AG04450 (cell line): ENCODE results near the gene ZIC2. TPM values are rescaled to one million over a fixed set of nuclear protein-coding genes. Genes with fewer than 3 reads are reported as not detected.

Experiments
- CTCF ChIA-PET: fragments of 300-600, 350-600 bp; formaldehyde crosslinking; extraction: SDS; loops from one replicate; lab custom pipeline; 2022; ENCODE audit warnings: antibody characterized with exemption, inconsistent platforms; lab: Charles Lee
- POLR2A ChIA-PET: fragments of 350-600 bp; formaldehyde crosslinking; extraction: SDS; loops from one replicate; lab custom pipeline; 2021; ENCODE audit warnings: antibody characterized with exemption, inconsistent platforms; lab: Yijun Ruan, JAX
- DNase-seq: peaks from one replicate; pipeline ENCODE4 v3.0.0-alpha.2; 2011; ENCODE audit warnings: low read depth, low spot score
- H3K27ac ChIP-seq: one replicate; pipeline ENCODE4 v1.5.1; 2012; ENCODE audit warnings: low read depth, low read length, control low read depth
- H3K27me3 ChIP-seq: one replicate; pipeline ENCODE4 v1.6.0; 2012; ENCODE audit warnings: low read length; ENCODE audit not compliant: control insufficient read depth, insufficient read depth
- H3K4me3 ChIP-seq: 2 replicates; pipeline ENCODE4 v1.5.1; 2011; ENCODE audit warnings: mild to moderate bottlenecking, low read depth, low read length, control low read depth
- H3K9me3 ChIP-seq: 2 replicates; pipeline ENCODE4 v1.5.1; 2012; ENCODE audit warnings: low read length; ENCODE audit not compliant: control insufficient read depth, insufficient read depth
- CTCF ChIP-seq: IDR thresholded peaks from 2 replicates; pipeline ENCODE4 v1.5.1; 2011; ENCODE audit warnings: low read depth, low read length, control low read depth, inconsistent platforms
- polyA minus RNA-seq: library from RNA; depleted of rRNA, polyadenylated mRNA; stranded (reverse); fragments of >200 nt; gene quantifications from 2 replicates; pipeline ENCODE4 v1.2.3, GENCODE V29; 2011; rRNA and poly(A)+ RNA removed
- polyA plus RNA-seq: library from polyadenylated mRNA; depleted of rRNA; stranded (reverse); fragments of >200 nt; gene quantifications from 2 replicates; pipeline ENCODE4 v1.2.3, GENCODE V29; 2011; rRNA removed

Gene ZIC2
- not detected in 2 replicates for polyA plus RNA-seq
- not detected in 2 replicates for polyA minus RNA-seq

DNA sequence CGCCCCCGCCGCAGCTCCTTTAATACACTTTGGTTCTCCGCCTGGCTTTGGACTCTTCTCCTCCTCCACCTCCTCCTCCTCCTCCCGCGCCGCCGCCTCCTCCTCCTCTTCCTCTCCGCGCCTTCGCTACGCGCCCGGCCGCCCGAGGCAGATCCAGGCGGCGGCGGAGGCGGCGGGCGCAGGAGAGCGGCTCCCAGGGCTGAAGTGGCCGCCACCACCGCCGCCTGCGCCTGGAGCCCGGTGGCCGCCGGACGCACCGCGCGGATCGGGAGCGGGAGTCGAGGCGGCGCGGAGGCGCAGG, at the start of gene ZIC2:
TSS of gene ZIC2 (plus strand) at position 50 of the 301 bp plus-strand sequence. CDS start 281 bp downstream, outside the sequence.
- TF ChIP-seq CTCF: no peak
- Histone ChIP-seq H3K4me3 (peak within 1 kb of the TSS; percentile 44), H3K27ac (no peak within 1 kb of the TSS), H3K9me3 (peaks cover 17% of the 10 kb centered on the region), H3K27me3 (peaks cover 79% of the 10 kb centered on the region)
- CTCF ChIA-PET: no interaction called here
- POLR2A ChIA-PET: no interaction called here
- no peak for DNase-seq

DNA sequence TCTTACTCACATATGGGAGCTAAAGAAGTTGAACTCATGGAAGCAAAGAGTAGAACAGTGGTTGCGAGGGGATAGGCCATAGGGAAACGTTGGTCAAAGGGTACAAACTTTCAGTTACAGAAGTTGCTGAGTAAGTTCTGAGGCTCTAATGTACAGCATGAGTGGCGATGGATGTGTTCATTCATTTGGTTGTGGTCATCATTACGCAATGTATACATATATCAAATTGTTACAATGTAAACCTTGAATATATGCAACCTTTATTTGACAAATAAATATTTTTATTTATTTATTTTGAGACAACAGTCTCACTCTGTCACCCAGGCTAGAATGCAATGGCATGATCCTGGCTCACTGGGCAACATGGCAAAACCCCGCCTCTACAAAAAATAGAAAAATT, 48.7 kb upstream of the ZIC2 start:
- TF ChIP-seq CTCF: no peak
- H3K27me3 ChIP-seq: no peaks in the 10 kb centered on the region
- POLR2A ChIA-PET: no interaction called here
- no peak overlapping the region for H3K27ac ChIP-seq
- CTCF ChIA-PET: no interaction called here
- H3K9me3 ChIP-seq: no peaks in the 10 kb centered on the region
- DNase-seq: no peak
- no peak overlapping the region for H3K4me3 ChIP-seq

DNA sequence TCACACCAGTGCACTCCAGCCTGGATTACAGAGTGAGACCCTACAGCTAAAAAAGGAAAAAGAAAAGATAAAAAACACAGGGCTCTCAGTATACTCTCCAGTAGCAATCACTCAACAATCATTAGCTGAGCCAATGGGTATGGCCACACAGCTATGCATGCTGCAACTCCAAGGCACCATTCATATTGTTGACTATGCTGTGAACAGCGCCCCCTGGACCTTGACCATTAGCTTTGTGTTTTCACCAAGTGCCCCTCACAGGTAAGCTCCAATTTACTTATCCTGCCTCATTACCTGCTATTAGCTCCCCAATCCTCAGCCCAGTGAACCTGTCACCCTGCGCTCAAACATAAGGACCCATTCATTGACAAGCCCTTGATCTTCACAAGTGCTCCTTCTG, 45.8 kb upstream of the ZIC2 start:
- ChIA-PET POLR2A (no interaction called here), CTCF (no interaction called here)
- no peak for DNase-seq
- Histone ChIP-seq H3K9me3 (no peaks in the 10 kb centered on the region), H3K27ac (no peak overlapping the region), H3K27me3 (no peaks in the 10 kb centered on the region), H3K4me3 (no peak overlapping the region)
- TF ChIP-seq CTCF: no peak

DNA sequence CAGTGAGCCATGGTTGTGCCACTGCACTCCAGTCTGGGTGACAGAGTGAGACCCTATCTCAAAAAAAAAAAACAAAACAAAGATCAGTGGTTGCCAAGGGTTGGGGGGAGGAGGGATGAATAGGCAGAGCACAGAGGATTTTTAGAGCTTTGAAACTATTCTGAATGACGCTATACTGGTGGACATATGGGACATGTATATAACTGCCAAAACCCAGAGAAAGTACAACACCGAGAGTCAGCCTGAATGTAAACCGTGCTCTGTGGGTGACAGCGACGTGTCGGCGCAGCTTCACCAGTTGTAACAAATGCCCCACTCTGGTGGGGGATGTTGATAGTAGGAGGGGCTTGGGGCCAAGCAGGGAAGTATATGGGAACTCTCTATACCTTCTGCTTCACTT, 42.9 kb upstream of the ZIC2 start:
- ChIA-PET CTCF (no interaction called here), POLR2A (no interaction called here)
- no peak for TF ChIP-seq CTCF
- Histone ChIP-seq H3K27me3 (no peaks in the 10 kb centered on the region), H3K27ac (no peak overlapping the region), H3K9me3 (no peaks in the 10 kb centered on the region), H3K4me3 (no peak overlapping the region)
- no peak for DNase-seq

GRCh38 chr13:99941086-99941485, 40.5 kb upstream of the ZIC2 start:
- ChIA-PET POLR2A (no interaction called here), CTCF (no interaction called here)
- Histone ChIP-seq H3K27ac (no peak overlapping the region), H3K27me3 (peaks cover 2% of the 10 kb centered on the region), H3K4me3 (no peak overlapping the region), H3K9me3 (no peaks in the 10 kb centered on the region)
- no peak for DNase-seq
- no peak for TF ChIP-seq CTCF
